PFSK-1 (cell line): ENCODE results near the gene IGF2R.

Experiments
- FOXP2 ChIP-seq: optimal IDR thresholded peaks from 2 replicates; pipeline ENCODE3; 2011; ENCODE audit warnings: borderline replicate concordance, control low read depth, inconsistent platforms; ENCODE audit not compliant: insufficient read depth; ENCODE audit errors: extremely low read length, extremely low read depth
- POLR2AphosphoS5 ChIP-seq: IDR thresholded peaks from 2 replicates; pipeline ENCODE4 v1.6.1; 2012; ENCODE audit warnings: low read depth, mild to moderate bottlenecking, control low read depth, low read length, moderate library complexity
- SIN3A ChIP-seq: IDR thresholded peaks from 2 replicates; pipeline ENCODE4 v1.6.1; 2012; ENCODE audit warnings: mild to moderate bottlenecking, low read length, moderate library complexity, borderline replicate concordance; ENCODE audit not compliant: insufficient read depth
- TAF1 ChIP-seq: IDR thresholded peaks from 2 replicates; pipeline ENCODE4 v1.6.1; 2012; ENCODE audit warnings: low read length, control low read depth, borderline replicate concordance; ENCODE audit not compliant: insufficient read depth
- TF ChIP-seq, protein P1 (sequence below), 2 experiments: IDR thresholded peaks; 2 replicates each; pipeline versions ENCODE4 v1.6.1 to v1.8.0; 2011 to 2012; ENCODE audit warnings: low read depth in 2 of 2, low read length in 2 of 2, control low read depth in 1 of 2, inconsistent platforms in 1 of 2, mild to moderate bottlenecking in 1 of 2, moderate library complexity in 1 of 2; ENCODE audit not compliant: insufficient read depth in 1 of 2

IGF2R gene

DNA sequence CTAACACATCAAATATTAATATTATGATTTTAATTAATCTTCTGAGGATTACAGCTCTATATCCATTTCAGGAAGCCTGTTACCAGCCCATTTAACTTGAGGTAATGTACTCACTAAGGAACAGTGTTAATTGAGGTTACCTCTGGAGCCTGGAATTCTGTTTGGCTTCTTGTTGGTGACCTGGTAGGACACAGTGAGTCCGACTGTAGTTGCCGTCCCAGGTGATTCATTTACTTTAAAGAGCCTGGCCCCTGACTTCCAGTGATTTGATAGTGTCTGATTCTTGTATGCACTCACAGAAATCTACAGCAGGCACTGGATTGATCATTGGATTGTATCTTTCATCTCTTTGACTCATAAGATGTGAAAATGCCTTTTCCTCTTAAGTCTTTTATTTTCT is 34.0 kb downstream of the IGF2R start:
- TF ChIP-seq, protein P1, sequence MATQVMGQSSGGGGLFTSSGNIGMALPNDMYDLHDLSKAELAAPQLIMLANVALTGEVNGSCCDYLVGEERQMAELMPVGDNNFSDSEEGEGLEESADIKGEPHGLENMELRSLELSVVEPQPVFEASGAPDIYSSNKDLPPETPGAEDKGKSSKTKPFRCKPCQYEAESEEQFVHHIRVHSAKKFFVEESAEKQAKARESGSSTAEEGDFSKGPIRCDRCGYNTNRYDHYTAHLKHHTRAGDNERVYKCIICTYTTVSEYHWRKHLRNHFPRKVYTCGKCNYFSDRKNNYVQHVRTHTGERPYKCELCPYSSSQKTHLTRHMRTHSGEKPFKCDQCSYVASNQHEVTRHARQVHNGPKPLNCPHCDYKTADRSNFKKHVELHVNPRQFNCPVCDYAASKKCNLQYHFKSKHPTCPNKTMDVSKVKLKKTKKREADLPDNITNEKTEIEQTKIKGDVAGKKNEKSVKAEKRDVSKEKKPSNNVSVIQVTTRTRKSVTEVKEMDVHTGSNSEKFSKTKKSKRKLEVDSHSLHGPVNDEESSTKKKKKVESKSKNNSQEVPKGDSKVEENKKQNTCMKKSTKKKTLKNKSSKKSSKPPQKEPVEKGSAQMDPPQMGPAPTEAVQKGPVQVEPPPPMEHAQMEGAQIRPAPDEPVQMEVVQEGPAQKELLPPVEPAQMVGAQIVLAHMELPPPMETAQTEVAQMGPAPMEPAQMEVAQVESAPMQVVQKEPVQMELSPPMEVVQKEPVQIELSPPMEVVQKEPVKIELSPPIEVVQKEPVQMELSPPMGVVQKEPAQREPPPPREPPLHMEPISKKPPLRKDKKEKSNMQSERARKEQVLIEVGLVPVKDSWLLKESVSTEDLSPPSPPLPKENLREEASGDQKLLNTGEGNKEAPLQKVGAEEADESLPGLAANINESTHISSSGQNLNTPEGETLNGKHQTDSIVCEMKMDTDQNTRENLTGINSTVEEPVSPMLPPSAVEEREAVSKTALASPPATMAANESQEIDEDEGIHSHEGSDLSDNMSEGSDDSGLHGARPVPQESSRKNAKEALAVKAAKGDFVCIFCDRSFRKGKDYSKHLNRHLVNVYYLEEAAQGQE (IDR thresholded peaks at IDR 0.05; ENCODE audit: insufficient read depth in 1 of 2, low read depth in 2 of 2, low read length in 2 of 2) = no peak
- TF ChIP-seq POLR2AphosphoS5 (no peak), TAF1 (no peak), SIN3A (no peak), FOXP2 (no peak)

DNA sequence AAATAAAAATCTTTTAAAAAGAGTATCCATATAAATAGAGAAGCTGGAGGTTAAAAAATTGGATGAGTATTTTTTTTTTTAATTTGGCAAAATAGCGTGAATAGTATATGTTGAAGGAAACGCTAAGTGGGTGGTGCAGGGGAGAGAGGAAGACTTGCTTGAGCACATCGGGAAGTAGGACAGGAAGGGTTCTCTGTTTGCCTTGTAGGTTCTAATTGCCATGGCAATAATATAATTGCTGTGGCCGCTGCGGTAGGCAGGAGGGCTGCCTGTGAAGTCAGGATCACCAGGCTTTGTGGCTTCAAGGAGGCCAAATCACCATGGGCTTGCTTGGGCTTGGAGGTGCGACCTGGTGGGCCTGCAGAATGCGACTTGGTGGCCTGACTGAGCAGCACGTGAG is 35.1 kb downstream of the IGF2R start:
- TF ChIP-seq POLR2AphosphoS5 = no peak
- TF ChIP-seq TAF1 = no peak
- TF ChIP-seq SIN3A = no peak
- TF ChIP-seq, protein P1 (IDR thresholded peaks at IDR 0.05; ENCODE audit: insufficient read depth in 1 of 2, low read depth in 2 of 2, low read length in 2 of 2) = no peak
- no peak for TF ChIP-seq FOXP2

DNA sequence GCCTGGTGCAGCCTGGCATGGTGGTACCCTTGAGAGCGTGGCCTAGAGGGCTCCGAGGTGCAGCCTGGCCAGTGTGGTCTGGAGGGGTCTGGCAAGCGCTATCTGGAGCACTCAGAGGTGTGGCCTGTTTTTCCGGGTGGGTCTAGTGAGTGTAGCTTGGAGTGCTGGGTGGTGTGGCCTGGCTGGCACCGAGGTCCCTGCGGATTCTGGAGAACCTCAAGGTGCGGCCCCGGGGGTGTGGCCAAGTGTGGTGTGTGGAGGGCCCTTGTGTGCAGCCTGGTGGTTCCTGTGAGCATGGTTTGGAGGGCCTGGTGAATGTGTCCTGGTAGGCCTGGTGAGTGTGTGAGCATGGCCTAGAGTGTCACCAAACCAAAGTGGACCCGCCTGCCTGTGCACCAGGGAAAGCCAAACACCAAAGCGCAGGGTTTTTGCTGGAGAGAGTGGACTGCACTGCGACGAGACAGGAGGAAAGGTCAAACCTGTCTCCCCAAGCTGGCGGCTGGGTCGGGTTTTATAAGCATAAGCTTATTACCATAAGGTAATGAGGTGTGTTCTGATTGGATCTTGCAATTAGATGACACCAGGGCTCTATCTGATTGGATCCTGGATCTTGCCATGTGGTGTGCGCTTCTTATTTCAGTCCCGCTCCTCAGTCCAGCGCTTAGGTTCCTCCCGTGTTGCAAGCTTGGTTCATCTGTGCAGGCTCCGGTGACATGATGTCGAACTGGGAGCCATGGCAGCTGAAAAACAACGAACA is 35.7 kb downstream of the IGF2R start:
- TF ChIP-seq, protein P1 (IDR thresholded peaks at IDR 0.05; ENCODE audit: insufficient read depth in 1 of 2, low read depth in 2 of 2, low read length in 2 of 2) = no peak
- TF ChIP-seq POLR2AphosphoS5 (no peak), SIN3A (no peak), FOXP2 (no peak), TAF1 (no peak)

DNA sequence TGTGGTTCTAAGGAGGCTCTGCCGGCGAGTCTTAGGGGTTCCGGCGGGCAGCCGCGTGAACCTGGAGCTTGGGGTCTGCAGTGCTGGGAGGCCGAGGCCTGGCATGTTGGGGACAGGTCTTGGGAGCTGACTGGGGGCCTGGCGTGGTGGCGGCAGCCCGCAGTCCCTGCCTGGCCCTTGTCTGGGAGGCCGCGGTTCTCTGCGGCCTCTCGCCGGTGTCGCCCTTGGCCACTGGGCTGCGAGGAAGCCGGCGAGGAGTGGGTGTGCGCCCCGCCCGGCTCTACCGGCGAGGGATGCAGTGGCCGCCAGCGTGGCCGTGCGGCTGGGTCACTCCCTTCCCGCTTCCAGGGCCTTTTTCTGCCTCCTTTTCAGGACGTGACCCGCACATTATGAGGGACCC is 36.3 kb downstream of the IGF2R start:
- TF ChIP-seq POLR2AphosphoS5 (no peak), SIN3A (no peak), TAF1 (no peak), FOXP2 (no peak)
- TF ChIP-seq, protein P1 (IDR thresholded peaks at IDR 0.05; ENCODE audit: insufficient read depth in 1 of 2, low read depth in 2 of 2, low read length in 2 of 2) = no peak
